H9 (cell line): ENCODE measurements around the gene CTDNEP1. TPM values are rescaled to one million over a fixed set of nuclear protein-coding genes. Genes with fewer than 3 reads are reported as not detected.

Source experiments
- DNase-seq: peaks from one replicate; pipeline ENCODE4 v3.0.0-alpha.2; 2017
- H2AFZ ChIP-seq: one replicate; pipeline ENCODE4 v1.6.1; 2013; ENCODE audit warnings: mild to moderate bottlenecking, low read length, control low read depth, moderate library complexity
- H2AK5ac ChIP-seq: 2 replicates; pipeline ENCODE4 v1.6.1; 2013; ENCODE audit warnings: low read length, control low read depth, mixed read lengths; ENCODE audit not compliant: insufficient read length
- H2BK120ac ChIP-seq: one replicate; pipeline ENCODE4 v1.6.1; 2013; ENCODE audit warnings: low read depth, mild to moderate bottlenecking, low read length, control low read depth, inconsistent platforms; ENCODE audit not compliant: poor library complexity, severe bottlenecking
- H2BK12ac ChIP-seq: 2 replicates; pipeline ENCODE4 v1.6.1; 2013; ENCODE audit warnings: low read length, control low read depth, mixed read lengths, low read depth; ENCODE audit not compliant: insufficient read length
- H2BK15ac ChIP-seq: 2 replicates; pipeline ENCODE4 v1.6.1; 2013; ENCODE audit warnings: low read depth, low read length, control low read depth
- H2BK20ac ChIP-seq: one replicate; pipeline ENCODE4 v1.6.1; 2013; ENCODE audit warnings: low read depth, mild to moderate bottlenecking, low read length, control low read depth, inconsistent platforms; ENCODE audit not compliant: poor library complexity, severe bottlenecking
- H2BK5ac ChIP-seq: 2 replicates; pipeline ENCODE4 v1.6.1; 2013; ENCODE audit warnings: low read length, control low read depth, mixed read lengths; ENCODE audit not compliant: insufficient read length
- H3K14ac ChIP-seq: 2 replicates; pipeline ENCODE4 v1.6.1; 2013; ENCODE audit warnings: low read length, control low read depth; ENCODE audit not compliant: insufficient read depth
- H3K18ac ChIP-seq: 2 replicates; pipeline ENCODE4 v1.6.1; 2013; ENCODE audit warnings: low read depth, mild to moderate bottlenecking, mixed read lengths, low read length, control low read depth; ENCODE audit not compliant: insufficient read length
- H3K23ac ChIP-seq: 2 replicates; pipeline ENCODE4 v1.6.1; 2013; ENCODE audit warnings: low read length, control low read depth, mixed read lengths, low read depth; ENCODE audit not compliant: insufficient read length
- H3K23me2 ChIP-seq: 2 replicates; pipeline ENCODE4 v1.6.1; 2013; ENCODE audit warnings: low read depth, mild to moderate bottlenecking, mixed read lengths, low read length, control low read depth; ENCODE audit not compliant: insufficient read length, poor library complexity, severe bottlenecking
- H3K27ac ChIP-seq: 2 replicates; pipeline ENCODE4 v1.5.1; 2013; ENCODE audit warnings: low read length, control low read depth, mixed read lengths, low read depth; ENCODE audit not compliant: insufficient read length
- H3K27me3 ChIP-seq: 2 replicates; pipeline ENCODE4 v1.6.1; 2013; ENCODE audit warnings: low read length, control low read depth, inconsistent platforms; ENCODE audit not compliant: insufficient read depth
- H3K4ac ChIP-seq: 2 replicates; pipeline ENCODE4 v1.6.1; 2013; ENCODE audit warnings: low read depth, mild to moderate bottlenecking, control low read depth, inconsistent platforms, low read length, moderate library complexity
- H3K4me1 ChIP-seq: 2 replicates; pipeline ENCODE4 v1.6.1; 2013; ENCODE audit warnings: low read length, control low read depth, inconsistent platforms; ENCODE audit not compliant: insufficient read depth
- H3K4me2 ChIP-seq: 2 replicates; pipeline ENCODE4 v1.6.1; 2013; ENCODE audit warnings: low read length, control low read depth, mixed read lengths; ENCODE audit not compliant: insufficient read length, insufficient read depth
- H3K56ac ChIP-seq: 2 replicates; pipeline ENCODE4 v1.6.1; 2013; ENCODE audit warnings: low read depth, mild to moderate bottlenecking, mixed read lengths, low read length, control low read depth; ENCODE audit not compliant: insufficient read length
- H3K79me1 ChIP-seq: 2 replicates; pipeline ENCODE4 v1.6.1; 2013; ENCODE audit warnings: low read depth, mild to moderate bottlenecking, moderate library complexity, low read length, control low read depth, inconsistent platforms; ENCODE audit not compliant: insufficient read depth, poor library complexity, severe bottlenecking
- H3K79me2 ChIP-seq: 2 replicates; pipeline ENCODE4 v1.6.1; 2013; ENCODE audit warnings: low read length, control low read depth, inconsistent platforms; ENCODE audit not compliant: insufficient read depth
- H3K9ac ChIP-seq: 2 replicates; pipeline ENCODE4 v1.6.1; 2013; ENCODE audit warnings: low read length, control low read depth, mixed read lengths; ENCODE audit not compliant: insufficient read length; ENCODE audit errors: extremely low read depth
- H3K9me3 ChIP-seq: one replicate; pipeline ENCODE4 v1.6.1; 2013; ENCODE audit warnings: low read depth, low read length, inconsistent platforms; ENCODE audit not compliant: control insufficient read depth
- H3T11ph ChIP-seq: one replicate; pipeline ENCODE4 v1.6.1; 2013; ENCODE audit warnings: mild to moderate bottlenecking, low read length, control low read depth, inconsistent platforms
- H4K20me1 ChIP-seq: one replicate; pipeline ENCODE4 v1.6.1; 2013; ENCODE audit not compliant: control insufficient read depth, insufficient read length, insufficient read depth
- H4K5ac ChIP-seq: 2 replicates; pipeline ENCODE4 v1.6.1; 2013; ENCODE audit warnings: low read depth, mild to moderate bottlenecking, mixed read lengths, low read length, control low read depth; ENCODE audit not compliant: insufficient read length
- H4K8ac ChIP-seq: replicated peaks from 2 replicates; pipeline ENCODE4 v1.6.1; 2013; ENCODE audit warnings: low read length, control low read depth, mixed read lengths, low read depth; ENCODE audit not compliant: insufficient read length
- H4K91ac ChIP-seq: 2 replicates; pipeline ENCODE4 v1.6.1; 2013; ENCODE audit warnings: low read depth, mild to moderate bottlenecking, moderate library complexity, mixed read lengths, low read length, control low read depth; ENCODE audit not compliant: insufficient read length
- H3K27ac Mint-ChIP-seq, 3 experiments: 2 replicates in 2 of 3; 3 replicates in 1 of 3; pipeline ENCODE4 v1.8.0; 2020 to 2021; ENCODE audit warnings: mixed read lengths in 3 of 3, mild to moderate bottlenecking in 1 of 3, moderate library complexity in 1 of 3
- H3K27me3 Mint-ChIP-seq: 2 replicates; pipeline ENCODE4 v1.8.0; 2021; ENCODE audit warnings: low read depth, mild to moderate bottlenecking, moderate library complexity, mixed read lengths
- H3K36me3 Mint-ChIP-seq, 3 experiments: 2 replicates in 2 of 3; 3 replicates in 1 of 3; pipeline ENCODE4 v1.8.0; 2020 to 2021; ENCODE audit warnings: low read depth in 3 of 3, mixed read lengths in 3 of 3; ENCODE audit not compliant: insufficient read depth in 1 of 3
- H3K4me1 Mint-ChIP-seq, 2 experiments: 2 replicates each; pipeline ENCODE4 v1.8.0; 2020; ENCODE audit warnings: mixed read lengths in 2 of 2
- H3K4me3 Mint-ChIP-seq, 2 experiments: 2 replicates in 1 of 2; 3 replicates in 1 of 2; pipeline ENCODE4 v1.8.0; 2020 to 2021; ENCODE audit warnings: mild to moderate bottlenecking in 2 of 2, mixed read lengths in 2 of 2, moderate library complexity in 1 of 2
- H3K9me3 Mint-ChIP-seq, 2 experiments: 2 replicates in 1 of 2; 3 replicates in 1 of 2; pipeline ENCODE4 v1.8.0; 2020; ENCODE audit warnings: mild to moderate bottlenecking in 2 of 2, mixed read lengths in 2 of 2, moderate library complexity in 1 of 2
- WGBS: extraction: QIAGEN DNeasy Blood & Tissue Kit; methylation state at CpG from one replicate; pipeline ENCODE4 v1.1.7; 2013; ENCODE audit warnings: missing lambda C conversion rate, low lambda C conversion rate, mixed read lengths; ENCODE audit not compliant: insufficient read length; ENCODE audit errors: extremely low coverage; 5-methylcytosine and 5-hydroxymethylcytosine counted together
- total RNA-seq: library from RNA; stranded (reverse); gene quantifications from 2 replicates; pipeline ENCODE4 v1.2.1, GENCODE V29; 2021
- TF ChIP-seq, protein P1 (sequence below): fragments of 200-600 bp; sonication (generic); conservative IDR thresholded peaks from 3 replicates; pipeline ENCODE4 v1.8.0; 2021; ENCODE audit warnings: antibody characterized with exemption, mild to moderate bottlenecking

CTDNEP1 gene
- total RNA-seq, 1 experiment from 2014 or later, result 134 TPM

DNA sequence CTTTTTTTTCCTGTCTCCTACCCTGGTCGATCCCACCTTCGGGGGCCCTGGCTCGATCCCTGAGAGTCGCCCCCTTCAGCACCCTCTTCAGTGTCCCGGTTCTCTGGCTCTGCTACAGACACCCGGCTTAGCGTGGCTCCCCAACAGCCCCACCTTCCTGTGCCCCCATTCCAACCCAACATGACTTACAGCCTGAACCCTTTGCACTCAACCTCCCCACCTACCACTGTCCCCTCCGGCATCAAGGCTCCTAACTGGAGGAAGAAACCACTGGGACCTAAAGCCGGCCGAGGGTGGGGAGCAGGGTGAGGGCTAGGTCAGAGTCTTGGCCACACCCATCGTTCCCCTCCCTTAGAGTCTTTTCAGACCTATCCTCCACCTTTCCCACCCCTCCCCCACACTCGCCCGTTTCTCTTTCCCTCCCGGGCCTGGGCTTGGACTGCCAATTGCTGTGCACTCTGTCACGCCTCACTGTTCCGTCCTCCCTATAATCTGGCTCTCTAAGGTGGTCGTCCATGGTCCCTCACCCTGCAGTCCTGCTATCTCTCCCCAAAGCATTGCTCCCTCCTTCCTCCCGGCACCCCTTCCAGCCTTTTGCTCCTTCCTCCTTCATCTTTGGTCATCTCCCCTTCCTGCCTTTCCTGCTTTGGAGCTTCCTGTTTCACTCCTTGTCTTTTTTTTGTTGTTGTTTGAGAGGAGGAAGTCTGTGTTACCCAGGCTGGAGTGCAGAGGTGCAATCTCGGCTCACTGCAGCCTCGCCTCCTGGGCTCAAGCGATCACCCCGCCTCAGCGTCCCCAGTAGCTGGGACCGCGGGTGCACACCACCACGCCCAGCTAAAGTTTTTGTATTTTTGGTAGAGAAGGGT is 11.6 kb upstream of the CTDNEP1 start:
- H3K27me3 Mint-ChIP-seq, result peaks cover 2% of the 10 kb centered on the region; the same call in 1 of the 2 replicates
- Histone ChIP-seq H4K91ac (no peak overlapping the region), H2AFZ (no peak overlapping the region), H3K23me2 (peaks cover 25% of the 10 kb centered on the region), H3K56ac (no peak overlapping the region), H3K18ac (peak overlapping the region; percentile 61), H3K4ac (no peak overlapping the region), H3K14ac (peak overlapping the region; percentile 65), H3K79me1 (no peaks in the 10 kb centered on the region), H2BK120ac (no peak overlapping the region), H2AK5ac (no peak overlapping the region), H3K4me2 (peak overlapping the region; percentile 76), H3K27ac (peak overlapping the region; percentile 6), H2BK12ac (no peak overlapping the region), H3K23ac (no peak overlapping the region), H3K79me2 (peaks cover 7% of the 10 kb centered on the region; the same call in 1 of the 2 replicates), H3K4me1 (peaks cover 4% of the 10 kb centered on the region; the same call in 1 of the 2 replicates), H2BK5ac (no peak overlapping the region), H2BK15ac (no peak overlapping the region), H4K8ac (no peak overlapping the region), H3K9ac (peak overlapping the region; percentile 68), H2BK20ac (no peak overlapping the region), H3T11ph (no peak overlapping the region), H3K27me3 (no peaks in the 10 kb centered on the region), H4K20me1 (no peaks in the 10 kb centered on the region), H3K9me3 (no peaks in the 10 kb centered on the region), H4K5ac (no peak overlapping the region)
- peaks cover 3 to 26% (median 25%) of the 10 kb centered on the region in 3 experiments for H3K36me3 Mint-ChIP-seq
- H3K27ac Mint-ChIP-seq, result peak overlapping the region; percentile 95 to 100 (median 99)
- peak; percentile 96 for DNase-seq
- H3K9me3 Mint-ChIP-seq, result peaks cover 0 to 4% of the 10 kb centered on the region in 2 experiments; a peak in 1 of 5 replicates
- WGBS, result no CpG with 5 or more reads among the region's 26 CpGs
- peaks cover 32 to 48% of the 10 kb centered on the region in 2 experiments for H3K4me1 Mint-ChIP-seq
- TF ChIP-seq, protein P1, sequence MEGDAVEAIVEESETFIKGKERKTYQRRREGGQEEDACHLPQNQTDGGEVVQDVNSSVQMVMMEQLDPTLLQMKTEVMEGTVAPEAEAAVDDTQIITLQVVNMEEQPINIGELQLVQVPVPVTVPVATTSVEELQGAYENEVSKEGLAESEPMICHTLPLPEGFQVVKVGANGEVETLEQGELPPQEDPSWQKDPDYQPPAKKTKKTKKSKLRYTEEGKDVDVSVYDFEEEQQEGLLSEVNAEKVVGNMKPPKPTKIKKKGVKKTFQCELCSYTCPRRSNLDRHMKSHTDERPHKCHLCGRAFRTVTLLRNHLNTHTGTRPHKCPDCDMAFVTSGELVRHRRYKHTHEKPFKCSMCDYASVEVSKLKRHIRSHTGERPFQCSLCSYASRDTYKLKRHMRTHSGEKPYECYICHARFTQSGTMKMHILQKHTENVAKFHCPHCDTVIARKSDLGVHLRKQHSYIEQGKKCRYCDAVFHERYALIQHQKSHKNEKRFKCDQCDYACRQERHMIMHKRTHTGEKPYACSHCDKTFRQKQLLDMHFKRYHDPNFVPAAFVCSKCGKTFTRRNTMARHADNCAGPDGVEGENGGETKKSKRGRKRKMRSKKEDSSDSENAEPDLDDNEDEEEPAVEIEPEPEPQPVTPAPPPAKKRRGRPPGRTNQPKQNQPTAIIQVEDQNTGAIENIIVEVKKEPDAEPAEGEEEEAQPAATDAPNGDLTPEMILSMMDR, result no peak
- H3K4me3 Mint-ChIP-seq, result peak overlapping the region; percentile 86 to 93
